Natural killer cell (primary cell): ENCODE results near the gene HNRNPAB. TPM values are rescaled to one million over a fixed set of nuclear protein-coding genes. Genes with fewer than 3 reads are reported as not detected.
"Not testable (repeated sequence)": the region's sequence is repeated elsewhere in the genome, so short reads cannot be mapped to it uniquely, and the experiment has no call there.

Experiments
- ATAC-seq, 3 donors: fragments of 150-1000 bp in 2 of 3; fragments of 200-7000 bp in 1 of 3; cut with Tn5 transposase; 1 replicate in 1 of 3; 2 replicates in 2 of 3; pipeline ENCODE4 v1.10.0; 2021; ENCODE audit warnings: mild to moderate bottlenecking in 2 of 3, moderate library complexity in 2 of 3
- DNase-seq, 2 donors: peaks; one replicate each; pipeline versions ENCODE4 v3.0.0 to v3.0.0-alpha.2; 2013 to 2021; ENCODE audit warnings: mixed read lengths in 1 of 2
- H3K27ac ChIP-seq: one replicate; pipeline ENCODE4 v1.5.1; 2013; ENCODE audit warnings: mild to moderate bottlenecking, low read length
- H3K27me3 ChIP-seq: one replicate; pipeline ENCODE4 v1.6.1; 2013; ENCODE audit warnings: low read length; ENCODE audit not compliant: control insufficient read depth, insufficient read depth
- H3K36me3 ChIP-seq: one replicate; pipeline ENCODE4 v1.6.1; 2013; ENCODE audit warnings: low read length; ENCODE audit not compliant: control insufficient read depth, insufficient read depth
- H3K4me1 ChIP-seq: one replicate; pipeline ENCODE4 v1.6.1; 2013; ENCODE audit warnings: low read length; ENCODE audit not compliant: control insufficient read depth, insufficient read depth
- H3K4me3 ChIP-seq: one replicate; pipeline ENCODE4 v1.5.1; 2013; ENCODE audit warnings: low read length
- H3K9me3 ChIP-seq: one replicate; pipeline ENCODE4 v1.6.1; 2013; ENCODE audit warnings: low read length; ENCODE audit not compliant: control insufficient read depth, insufficient read depth
- H3K27ac Mint-ChIP-seq, 2 donors: one replicate each; pipeline ENCODE4 v1.8.0; 2022; ENCODE audit warnings: mild to moderate bottlenecking in 2 of 2, mixed read lengths in 2 of 2, moderate library complexity in 1 of 2
- H3K27me3 Mint-ChIP-seq, 2 donors: one replicate each; pipeline ENCODE4 v1.8.0; 2022; ENCODE audit warnings: low read depth in 2 of 2, mixed read lengths in 2 of 2
- H3K36me3 Mint-ChIP-seq: one replicate; pipeline ENCODE4 v1.8.0; 2022; ENCODE audit warnings: mixed read lengths
- H3K4me1 Mint-ChIP-seq, 2 donors: one replicate each; pipeline ENCODE4 v1.8.0; 2022; ENCODE audit warnings: mixed read lengths in 2 of 2
- H3K4me3 Mint-ChIP-seq: one replicate; pipeline ENCODE4 v1.8.0; 2022; ENCODE audit warnings: mild to moderate bottlenecking, moderate library complexity, mixed read lengths
- H3K9me3 Mint-ChIP-seq, 2 donors: one replicate each; pipeline ENCODE4 v1.8.0; 2022; ENCODE audit warnings: mixed read lengths in 2 of 2
- CTCF ChIP-seq: fragments of 200-600 bp; IDR thresholded peaks from one replicate; pipeline ENCODE4 v1.8.0; 2022; ENCODE audit warnings: antibody characterized with exemption
- WGBS: methylation state at CpG from one replicate; pipeline ENCODE4 v1.1.7; 2013; ENCODE audit warnings: missing lambda C conversion rate; ENCODE audit not compliant: insufficient coverage; 5-methylcytosine and 5-hydroxymethylcytosine counted together
- intact Hi-C: fragments of 100-400 bp; cut with micrococcal nuclease; formaldehyde crosslinking; loops from one replicate; pipeline ENCODE4 v1.14.2; 2022
- total RNA-seq, 4 donors: library from RNA; stranded (reverse); fragments of 120-200 nt in 1 of 4; gene quantifications; one replicate each; pipeline versions ENCODE4 v1.2.3 to v1.2.4, GENCODE V29; 2013 to 2022

Gene HNRNPAB
- total RNA-seq, 3 donors from 2014 or later (not counting 1 experiment from before 2014, with no cell fraction given), result 77.6 to 98.4 (median 88.4) TPM

GRCh38 chr5:178237431-178238312, 33.3 kb downstream of the HNRNPAB start:
- Mint-ChIP-seq H3K27ac (peak overlapping the region; percentile 79 to 98), H3K9me3 (no peaks in the 10 kb centered on the region), H3K27me3 (no peaks in the 10 kb centered on the region), H3K36me3 (no peaks in the 10 kb centered on the region), H3K4me3 (peak overlapping the region; percentile 66), H3K4me1 (peaks cover 42 to 83% of the 10 kb centered on the region in 2 donors)
- no peak for ATAC-seq
- H3K9me3 ChIP-seq, result no peaks in the 10 kb centered on the region
- TF ChIP-seq CTCF, result no peak
- H3K36me3 ChIP-seq, result no peaks in the 10 kb centered on the region
- WGBS, result 47% methylated on average over 13 of the region's 13 CpGs
- intact Hi-C loops, result loop anchor here (10.0 kb wide), 2 partner anchors 123 to 497 kb away; partner anchors contain the start of genes N4BP3 and ZNF354A
- DNase-seq, result no peak
- H3K4me3 ChIP-seq, result no peak overlapping the region
- peaks cover 89% of the 10 kb centered on the region for H3K4me1 ChIP-seq
- no peaks in the 10 kb centered on the region for H3K27me3 ChIP-seq
- peak overlapping the region; percentile 88 for H3K27ac ChIP-seq

- ATAC-seq, result no peak
- peaks cover 42 to 79% of the 10 kb centered on the region in 2 donors for H3K4me1 Mint-ChIP-seq
- peak overlapping the region; percentile 55 for H3K4me3 Mint-ChIP-seq
- no peaks in the 10 kb centered on the region for H3K9me3 ChIP-seq
- H3K27ac Mint-ChIP-seq, result peak overlapping the region; percentile 79 to 98
- H3K4me1 ChIP-seq, result peaks cover 87% of the 10 kb centered on the region
- no peaks in the 10 kb centered on the region for H3K27me3 Mint-ChIP-seq
- H3K9me3 Mint-ChIP-seq, result no peaks in the 10 kb centered on the region
- WGBS, result 86% methylated on average over 5 of the region's 6 CpGs
- no peak for TF ChIP-seq CTCF
- no peaks in the 10 kb centered on the region for H3K36me3 ChIP-seq
- H3K27ac ChIP-seq, result peak overlapping the region; percentile 88
- H3K36me3 Mint-ChIP-seq, result no peaks in the 10 kb centered on the region
- no peak overlapping the region for H3K4me3 ChIP-seq
- H3K27me3 ChIP-seq, result no peaks in the 10 kb centered on the region
- intact Hi-C loops, result loop anchor here (10.0 kb wide), 2 partner anchors 123 to 497 kb away; partner anchors contain the start of genes N4BP3 and ZNF354A
- no peak for DNase-seq
These were observed 33.9 kb downstream of the HNRNPAB start for GRCh38 chr5:178238313-178238635.

- no peaks in the 10 kb centered on the region for H3K36me3 Mint-ChIP-seq
- Histone ChIP-seq H3K36me3 (no peaks in the 10 kb centered on the region), H3K4me3 (no peak overlapping the region), H3K27ac (peak overlapping the region; percentile 88), H3K27me3 (no peaks in the 10 kb centered on the region), H3K9me3 (no peaks in the 10 kb centered on the region), H3K4me1 (peaks cover 92% of the 10 kb centered on the region)
- H3K4me3 Mint-ChIP-seq, result peak overlapping the region; percentile 55
- peak; percentile 59 to 64 (median 63) for ATAC-seq
- H3K27ac Mint-ChIP-seq, result peak overlapping the region; percentile 79 to 98
- TF ChIP-seq CTCF, result no peak
- no peaks in the 10 kb centered on the region for H3K9me3 Mint-ChIP-seq
- peaks cover 42 to 79% of the 10 kb centered on the region in 2 donors for H3K4me1 Mint-ChIP-seq
- DNase-seq, result peak; percentile 45 to 65
- intact Hi-C loops, result loop anchor here (10.0 kb wide), 2 partner anchors 124 to 496 kb away; partner anchors contain the start of genes N4BP3 and ZNF354A
- H3K27me3 Mint-ChIP-seq, result no peaks in the 10 kb centered on the region
- 8% methylated on average over 14 of the region's 17 CpGs for WGBS
These were observed 34.6 kb downstream of the HNRNPAB start for GRCh38 chr5:178238711-178239592.

GRCh38 chr5:178239626-178240301, 35.4 kb downstream of the HNRNPAB start:
- Histone ChIP-seq H3K27ac (peak overlapping the region; percentile 86), H3K4me1 (peaks cover 92% of the 10 kb centered on the region)
- H3K4me3 Mint-ChIP-seq, H3K36me3 Mint-ChIP-seq, H3K4me3 ChIP-seq, H3K27me3 ChIP-seq, H3K9me3 Mint-ChIP-seq, H3K9me3 ChIP-seq, H3K36me3 ChIP-seq, H3K27me3 Mint-ChIP-seq: not testable (repeated sequence)
- Mint-ChIP-seq H3K4me1 (peaks cover 40 to 74% of the 10 kb centered on the region in 2 donors), H3K27ac (peak overlapping the region; percentile 79 to 98)
- WGBS, result 10% methylated on average over 13 of the region's 16 CpGs
- intact Hi-C loops, result loop anchor here (10.0 kb wide), 2 partner anchors 125 to 495 kb away; partner anchors contain the start of genes N4BP3 and ZNF354A
- DNase-seq (peak; percentile 41 to 60), ATAC-seq (peak in 2 of 3 donors; percentile 6 to 16)
